ENCODE measurements around the gene PNKD. TPM values are rescaled to one million over a fixed set of nuclear protein-coding genes. Genes with fewer than 3 reads are reported as not detected.

PNKD gene
- total RNA-seq, 1 experiment from 2014 or later = 58.1 TPM

DNA sequence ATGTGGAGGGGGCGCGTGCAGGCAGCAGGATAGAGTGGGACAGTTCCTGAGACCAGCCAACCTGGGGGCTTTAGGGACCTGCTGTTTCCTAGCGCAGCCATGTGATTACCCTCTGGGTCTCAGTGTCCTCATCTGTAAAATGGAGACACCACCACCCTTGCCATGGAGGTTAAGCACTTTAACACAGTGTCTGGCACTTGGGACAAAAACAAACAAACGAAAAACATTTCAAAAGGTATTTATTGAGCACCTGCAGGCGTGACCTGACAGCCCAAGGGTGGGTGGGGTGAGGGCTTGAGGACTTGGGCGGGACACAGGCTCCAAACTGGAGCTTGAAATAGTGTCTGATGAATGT, 124.7 kb downstream of the PNKD start (continued):
- TF ChIP-seq SP1 (IDR thresholded peaks at IDR 0.05; ENCODE audit: low read depth) (no peak), ZNF274 (IDR thresholded peaks at IDR 0.05; ENCODE audit: low read depth, low read length) (no peak), EGR1 (IDR thresholded peaks at IDR 0.05; ENCODE audit: low read depth) (no peak), ELF1 (IDR thresholded peaks at IDR 0.05; ENCODE audit: borderline replicate concordance, low read depth) (no peak), CBX3 (IDR thresholded peaks at IDR 0.05; ENCODE audit: low read depth) (no peak), JUND (IDR thresholded peaks at IDR 0.05) (no peak), POLR2AphosphoS5 (IDR thresholded peaks at IDR 0.05; ENCODE audit: low read depth, low read length) (no peak), ZFX (IDR thresholded peaks at IDR 0.05) (no peak)
- TF ChIP-seq, protein P1, sequence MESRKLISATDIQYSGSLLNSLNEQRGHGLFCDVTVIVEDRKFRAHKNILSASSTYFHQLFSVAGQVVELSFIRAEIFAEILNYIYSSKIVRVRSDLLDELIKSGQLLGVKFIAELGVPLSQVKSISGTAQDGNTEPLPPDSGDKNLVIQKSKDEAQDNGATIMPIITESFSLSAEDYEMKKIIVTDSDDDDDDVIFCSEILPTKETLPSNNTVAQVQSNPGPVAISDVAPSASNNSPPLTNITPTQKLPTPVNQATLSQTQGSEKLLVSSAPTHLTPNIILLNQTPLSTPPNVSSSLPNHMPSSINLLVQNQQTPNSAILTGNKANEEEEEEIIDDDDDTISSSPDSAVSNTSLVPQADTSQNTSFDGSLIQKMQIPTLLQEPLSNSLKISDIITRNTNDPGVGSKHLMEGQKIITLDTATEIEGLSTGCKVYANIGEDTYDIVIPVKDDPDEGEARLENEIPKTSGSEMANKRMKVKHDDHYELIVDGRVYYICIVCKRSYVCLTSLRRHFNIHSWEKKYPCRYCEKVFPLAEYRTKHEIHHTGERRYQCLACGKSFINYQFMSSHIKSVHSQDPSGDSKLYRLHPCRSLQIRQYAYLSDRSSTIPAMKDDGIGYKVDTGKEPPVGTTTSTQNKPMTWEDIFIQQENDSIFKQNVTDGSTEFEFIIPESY (IDR thresholded peaks at IDR 0.05; ENCODE audit: extremely low read depth, insufficient replicate concordance, low read length) = no peak

DNA sequence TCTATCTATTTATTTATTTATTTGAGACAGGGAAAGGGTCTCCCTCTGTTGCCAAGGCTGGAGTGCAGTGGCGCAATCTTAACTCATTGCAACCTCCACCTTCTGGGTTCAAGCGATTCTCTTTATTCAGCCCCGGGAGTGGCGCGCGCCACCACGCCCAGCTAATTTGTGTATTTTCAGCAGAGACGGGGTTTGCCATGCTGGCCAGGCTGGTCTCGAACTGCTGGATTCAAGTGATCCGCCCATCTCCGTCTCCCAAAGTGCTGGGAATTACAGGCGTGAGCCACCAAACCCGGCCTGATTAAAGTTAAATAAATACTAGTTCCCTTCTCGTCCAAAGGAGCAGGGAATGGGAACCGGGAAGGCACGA, 125.1 kb downstream of the PNKD start:
- no peaks in the 10 kb centered on the region for H3K36me3 ChIP-seq (ENCODE audit: control insufficient read depth in 1 of 2, insufficient read depth in 2 of 2, low read length in 2 of 2)
- peak overlapping the region; percentile 90 for H3K4me2 ChIP-seq (ENCODE audit: low read length)
- H3K9ac ChIP-seq (ENCODE audit: low read length) = peak overlapping the region; percentile 92
- peak overlapping the region; percentile 63 to 85 for H3K4me3 ChIP-seq (replicated peaks in 1 of 2; ENCODE audit: low read depth in 1 of 2, low read length in 2 of 2)
- BruUV-seq (replicated peaks) = no TSS peak
- TF ChIP-seq ZNF274 (IDR thresholded peaks at IDR 0.05; ENCODE audit: low read depth, low read length) = no peak
- TF ChIP-seq, protein P2, sequence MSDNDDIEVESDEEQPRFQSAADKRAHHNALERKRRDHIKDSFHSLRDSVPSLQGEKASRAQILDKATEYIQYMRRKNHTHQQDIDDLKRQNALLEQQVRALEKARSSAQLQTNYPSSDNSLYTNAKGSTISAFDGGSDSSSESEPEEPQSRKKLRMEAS (IDR thresholded peaks at IDR 0.05) = no peak
- no peak for TF ChIP-seq RAD21 (IDR thresholded peaks at IDR 0.05; ENCODE audit: low read depth)
- no peak for TF ChIP-seq TCF7L2 (IDR thresholded peaks at IDR 0.05; ENCODE audit: borderline replicate concordance, extremely low read depth, insufficient read depth, insufficient read length)
- TF ChIP-seq YY1 (IDR thresholded peaks at IDR 0.05; ENCODE audit: extremely low read depth, insufficient replicate concordance, low read depth, low read length) = no peak
- no peak for TF ChIP-seq SP1 (IDR thresholded peaks at IDR 0.05; ENCODE audit: low read depth)
- no peak for TF ChIP-seq ZFX (IDR thresholded peaks at IDR 0.05)
- no peak for TF ChIP-seq EGR1 (IDR thresholded peaks at IDR 0.05; ENCODE audit: low read depth)
- TF ChIP-seq EZH2phosphoT487 (IDR thresholded peaks at IDR 0.05; ENCODE audit: borderline replicate concordance) = no peak
- TF ChIP-seq, protein P1 (IDR thresholded peaks at IDR 0.05; ENCODE audit: extremely low read depth, insufficient replicate concordance, low read length) = no peak
- peak overlapping the region; percentile 99 for H3K27ac ChIP-seq (ENCODE audit: low read depth, low read length)
- DNase-seq (ENCODE audit: low read depth, low spot score) = peak; percentile 28
- H4K20me1 ChIP-seq (ENCODE audit: insufficient read depth) = no peaks in the 10 kb centered on the region
- H3K9me2 ChIP-seq (ENCODE audit: insufficient read depth) = no peaks in the 10 kb centered on the region
- CTCF ChIA-PET = interaction anchor here (0.9 to 2.6 kb wide), 7 partner anchors 12 to 124 kb away, joined by 3 to 22 read pairs (median 5); partner anchors contain the start of genes AAMP and PNKD
- POLR2A ChIA-PET = interaction anchor here (1.2 kb wide), 1 partner anchor 93 kb away, joined by 3 read pairs; no protein-coding TSS in a partner anchor
- H3K4me1 ChIP-seq (ENCODE audit: control insufficient read depth in 1 of 2, insufficient read depth in 2 of 2, low read length in 2 of 2) = peaks cover 24 to 55% of the 10 kb centered on the region in 2 experiments
- peak overlapping the region; percentile 94 for H2AFZ ChIP-seq (ENCODE audit: low read depth, low read length, poor library complexity, severe bottlenecking)
- H3K27me3 ChIP-seq (ENCODE audit: insufficient read depth, low read length) = no peaks in the 10 kb centered on the region
- H3K9me3 ChIP-seq (ENCODE audit: control insufficient read depth in 1 of 2, insufficient read depth in 1 of 2, low read depth in 1 of 2, low read length in 2 of 2) = no peaks in the 10 kb centered on the region
- no peak for ATAC-seq
- peaks cover 16% of the 10 kb centered on the region for H3K79me2 ChIP-seq (ENCODE audit: insufficient read depth, low read length)
- intact Hi-C loops (cut with micrococcal nuclease) = no loop called here
- RAD21 ChIA-PET (ENCODE audit: low non-redundant PET in 1 of 2, low total read pairs in 2 of 2, uncharacterized antibody in 2 of 2, unreplicated experiment in 2 of 2) = no interaction called here
